Measurements from ENCODE around the gene SLC34A2.

DNA sequence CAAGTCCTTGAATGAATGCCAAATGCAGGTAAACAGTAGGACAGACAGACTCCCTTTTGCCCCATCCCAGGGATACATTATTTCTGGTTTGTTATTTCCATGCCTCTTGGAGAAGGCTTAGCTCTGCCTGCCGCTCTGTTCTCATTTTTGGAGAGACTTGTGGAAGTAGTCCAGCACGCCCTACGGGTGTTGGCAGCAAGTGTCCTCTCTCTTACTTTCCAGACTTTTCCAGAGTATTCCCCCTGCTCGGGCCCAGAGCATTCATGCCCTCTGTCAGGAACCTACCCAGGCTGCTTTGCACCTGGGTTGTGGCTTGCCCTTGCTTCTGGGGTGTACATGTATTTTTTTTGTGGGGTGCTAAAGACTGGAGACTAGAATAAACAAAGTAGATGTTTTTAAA is 15.3 kb downstream of the SLC34A2 start:
- TF ChIP-seq, protein P1, sequence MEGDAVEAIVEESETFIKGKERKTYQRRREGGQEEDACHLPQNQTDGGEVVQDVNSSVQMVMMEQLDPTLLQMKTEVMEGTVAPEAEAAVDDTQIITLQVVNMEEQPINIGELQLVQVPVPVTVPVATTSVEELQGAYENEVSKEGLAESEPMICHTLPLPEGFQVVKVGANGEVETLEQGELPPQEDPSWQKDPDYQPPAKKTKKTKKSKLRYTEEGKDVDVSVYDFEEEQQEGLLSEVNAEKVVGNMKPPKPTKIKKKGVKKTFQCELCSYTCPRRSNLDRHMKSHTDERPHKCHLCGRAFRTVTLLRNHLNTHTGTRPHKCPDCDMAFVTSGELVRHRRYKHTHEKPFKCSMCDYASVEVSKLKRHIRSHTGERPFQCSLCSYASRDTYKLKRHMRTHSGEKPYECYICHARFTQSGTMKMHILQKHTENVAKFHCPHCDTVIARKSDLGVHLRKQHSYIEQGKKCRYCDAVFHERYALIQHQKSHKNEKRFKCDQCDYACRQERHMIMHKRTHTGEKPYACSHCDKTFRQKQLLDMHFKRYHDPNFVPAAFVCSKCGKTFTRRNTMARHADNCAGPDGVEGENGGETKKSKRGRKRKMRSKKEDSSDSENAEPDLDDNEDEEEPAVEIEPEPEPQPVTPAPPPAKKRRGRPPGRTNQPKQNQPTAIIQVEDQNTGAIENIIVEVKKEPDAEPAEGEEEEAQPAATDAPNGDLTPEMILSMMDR (conservative IDR thresholded peaks at IDR 0.05; ENCODE audit: low read length): no peak
- TF ChIP-seq EZH2phosphoT487 (IDR thresholded peaks at IDR 0.05; ENCODE audit: borderline replicate concordance): no peak

Data from Loucy (cell line).